ENCODE measurements around the gene DUOXA1.
A peak's percentile ranks its signal among the peaks of the same experiment; 100 is the strongest.

DUOXA1 gene

GRCh38 chr15:45163508-45163856, 33.8 kb upstream of the DUOXA1 start:
- FAIRE-seq (no peak), DNase-seq (ENCODE audit: insufficient read length, low spot score) (no peak)
- no peak for TF ChIP-seq CTCF (IDR thresholded peaks at IDR 0.05; ENCODE audit: insufficient read depth, missing control alignments)

- peak; percentile 96 for DNase-seq (ENCODE audit: insufficient read length, low spot score)
- TF ChIP-seq CTCF (IDR thresholded peaks at IDR 0.05; ENCODE audit: insufficient read depth, missing control alignments): peak; percentile 96
- FAIRE-seq: no peak
Observed at GRCh38 chr15:45162771-45163507, 33.3 kb upstream of the DUOXA1 start.

DNA sequence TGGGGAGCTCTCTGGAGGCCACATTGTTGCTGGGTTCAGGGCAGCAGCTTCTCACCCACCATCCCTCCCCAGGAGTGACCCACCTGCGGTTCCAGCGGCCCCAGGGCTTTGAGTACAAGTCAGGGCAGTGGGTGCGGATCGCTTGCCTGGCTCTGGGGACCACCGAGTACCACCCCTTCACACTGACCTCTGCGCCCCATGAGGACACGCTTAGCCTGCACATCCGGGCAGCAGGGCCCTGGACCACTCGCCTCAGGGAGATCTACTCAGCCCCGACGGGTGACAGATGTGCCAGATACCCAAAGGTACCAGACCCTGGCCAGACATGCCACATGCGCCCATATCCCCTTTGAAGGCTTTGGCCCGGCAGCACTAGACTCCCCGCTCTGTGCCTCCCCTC, 32.0 kb upstream of the DUOXA1 start:
- FAIRE-seq (no peak), DNase-seq (ENCODE audit: insufficient read length, low spot score) (no peak)
- no peak for TF ChIP-seq CTCF (IDR thresholded peaks at IDR 0.05; ENCODE audit: insufficient read depth, missing control alignments)

GRCh38 chr15:45157974-45158373, 28.3 kb upstream of the DUOXA1 start:
- no peak for TF ChIP-seq CTCF (IDR thresholded peaks at IDR 0.05; ENCODE audit: insufficient read depth, missing control alignments)
- FAIRE-seq (no peak), DNase-seq (ENCODE audit: insufficient read length, low spot score) (no peak)

- FAIRE-seq (no peak), DNase-seq (ENCODE audit: insufficient read length, low spot score) (no peak)
- no peak for TF ChIP-seq CTCF (IDR thresholded peaks at IDR 0.05; ENCODE audit: insufficient read depth, missing control alignments)
Observed at GRCh38 chr15:45156744-45157455, 27.2 kb upstream of the DUOXA1 start.

GRCh38 chr15:45155739-45156138, 26.1 kb upstream of the DUOXA1 start:
- FAIRE-seq: no peak
- TF ChIP-seq CTCF (IDR thresholded peaks at IDR 0.05; ENCODE audit: insufficient read depth, missing control alignments): no peak

More at GRCh38 chr15:45155739-45156138, 26.1 kb upstream of the DUOXA1 start:
- no peak for DNase-seq (ENCODE audit: insufficient read length, low spot score)
